ENCODE results near the gene LAIR2. TPM values are rescaled to one million over a fixed set of nuclear protein-coding genes. Genes with fewer than 3 reads are reported as not detected.

Gene LAIR2
- total and polyA plus RNA-seq, 10 of the 15 experiments (the other 5 are each of a cell fraction or from before 2014, with no cell fraction given) = not detected

GRCh38 chr19:54454781-54455675, 47.6 kb upstream of the LAIR2 start:
- no peak for DNase-seq (ENCODE audit: low read depth, low spot score)
- intact Hi-C loops (cut with micrococcal nuclease; ENCODE audit: unreplicated experiment) = no loop called here
- peaks cover 24% of the 10 kb centered on the region for H3K79me2 ChIP-seq (ENCODE audit: control insufficient read depth, insufficient read depth, low read length)
- H2AFZ ChIP-seq (ENCODE audit: control insufficient read depth, low read depth, low read length) = no peak overlapping the region
- CTCF ChIA-PET = no interaction called here
- RAD21 ChIA-PET (ENCODE audit: unreplicated experiment) = interaction anchor here (0.5 kb wide), 1 partner anchor 26 kb away, joined by 4 read pairs; no protein-coding TSS in a partner anchor
- no peak overlapping the region for H3K4me3 ChIP-seq
- H4K20me1 ChIP-seq (ENCODE audit: control insufficient read depth, insufficient read depth) = peaks cover 1% of the 10 kb centered on the region
- in situ Hi-C loops (cut with MboI) = no loop called here
- no peak for FAIRE-seq
- WGBS (ENCODE audit: insufficient coverage, insufficient replicate concordance, low lambda C conversion rate, missing lambda C conversion rate) = 95% methylated on average over 32 of the region's 33 CpGs
- H3K4me2 ChIP-seq (ENCODE audit: control insufficient read depth, insufficient read depth) = no peak overlapping the region
- TF ChIP-seq POLR2AphosphoS5 (IDR thresholded peaks at IDR 0.05; ENCODE audit: low read length) (peak; percentile 16; the same call in 1 of the 2 replicates), BMI1 (IDR thresholded peaks at IDR 0.05; ENCODE audit: borderline replicate concordance) (no peak), DPF2 (IDR thresholded peaks at IDR 0.05) (no peak), MEF2A (IDR thresholded peaks at IDR 0.05; ENCODE audit: insufficient read depth, low read depth, low read length) (no peak)
- no TSS peak for BruUV-seq (replicated peaks)
- POLR2A ChIA-PET = interaction anchor here (0.6 kb wide), 1 partner anchor 66 kb away, joined by 6 read pairs; no protein-coding TSS in a partner anchor
- SMC1A ChIA-PET (ENCODE audit: uncharacterized antibody, unreplicated experiment) = no interaction called here
- H3K9ac ChIP-seq (ENCODE audit: control insufficient read depth, insufficient read depth, low read length) = no peak overlapping the region
- peaks cover 26 to 68% of the 10 kb centered on the region in 2 experiments for H3K36me3 ChIP-seq (ENCODE audit: control insufficient read depth in 2 of 2, insufficient read depth in 2 of 2, low read length in 1 of 2)
- H3K4me1 ChIP-seq (ENCODE audit: control insufficient read depth, insufficient read depth, low read length) = no peaks in the 10 kb centered on the region
- ATAC-seq = no peak
- H3K9me3 ChIP-seq (replicated peaks; ENCODE audit: control insufficient read depth, insufficient read depth, low read length) = no peaks in the 10 kb centered on the region
- no peak overlapping the region for H3K27ac ChIP-seq (ENCODE audit: control insufficient read depth, insufficient read depth)
- no peaks in the 10 kb centered on the region for H3K27me3 ChIP-seq (replicated peaks in 1 of 2; ENCODE audit: control insufficient read depth in 2 of 2, insufficient read depth in 2 of 2, low read length in 1 of 2)

- ChIA-PET POLR2A (no interaction called here), SMC1A (ENCODE audit: uncharacterized antibody, unreplicated experiment) (no interaction called here), CTCF (no interaction called here), RAD21 (ENCODE audit: unreplicated experiment) (no interaction called here)
- peaks cover 25 to 73% of the 10 kb centered on the region in 2 experiments for H3K36me3 ChIP-seq (ENCODE audit: control insufficient read depth in 2 of 2, insufficient read depth in 2 of 2, low read length in 1 of 2)
- no peak for ATAC-seq
- no peaks in the 10 kb centered on the region for H3K4me1 ChIP-seq (ENCODE audit: control insufficient read depth, insufficient read depth, low read length)
- no peak for TF ChIP-seq EGR1 (IDR thresholded peaks at IDR 0.05; ENCODE audit: borderline replicate concordance in 1 of 2, low read depth in 2 of 2, low read length in 2 of 2)
- no peak for TF ChIP-seq MYC (IDR thresholded peaks at IDR 0.05; ENCODE audit: insufficient read depth, insufficient read length, insufficient replicate concordance, low read length, severe bottlenecking)
- peak; percentile 3; the same call in 1 of the 2 replicates for TF ChIP-seq POLR2A (IDR thresholded peaks at IDR 0.05; ENCODE audit: low read depth, low read length)
- TF ChIP-seq IRF3 (IDR thresholded peaks at IDR 0.05) = no peak
- TF ChIP-seq POLR2AphosphoS5 (IDR thresholded peaks at IDR 0.05; ENCODE audit: low read length) = peak; percentile 24; the same call in 1 of the 2 replicates
- no peak overlapping the region for H3K27ac ChIP-seq (ENCODE audit: control insufficient read depth, insufficient read depth)
- no peak overlapping the region for H3K9ac ChIP-seq (ENCODE audit: control insufficient read depth, insufficient read depth, low read length)
- 97% methylated on average over 37 of the region's 40 CpGs for WGBS (ENCODE audit: insufficient coverage, insufficient replicate concordance, low lambda C conversion rate, missing lambda C conversion rate)
- no peak overlapping the region for H3K4me2 ChIP-seq (ENCODE audit: control insufficient read depth, insufficient read depth)
- DNase-seq (ENCODE audit: low read depth, low spot score) = no peak
- H4K20me1 ChIP-seq (ENCODE audit: control insufficient read depth, insufficient read depth) = no peaks in the 10 kb centered on the region; the same call in 1 of the 2 replicates
- no peak overlapping the region for H2AFZ ChIP-seq (ENCODE audit: control insufficient read depth, low read depth, low read length)
- FAIRE-seq = no peak
- no peak overlapping the region for H3K4me3 ChIP-seq
- in situ Hi-C loops (cut with MboI) = no loop called here
- no peaks in the 10 kb centered on the region for H3K27me3 ChIP-seq (replicated peaks in 1 of 2; ENCODE audit: control insufficient read depth in 2 of 2, insufficient read depth in 2 of 2, low read length in 1 of 2)
- intact Hi-C loops (cut with micrococcal nuclease; ENCODE audit: unreplicated experiment) = no loop called here
- H3K79me2 ChIP-seq (ENCODE audit: control insufficient read depth, insufficient read depth, low read length) = peaks cover 15% of the 10 kb centered on the region
- BruUV-seq (replicated peaks) = TSS peak; percentile 3
- no peaks in the 10 kb centered on the region for H3K9me3 ChIP-seq (replicated peaks; ENCODE audit: control insufficient read depth, insufficient read depth, low read length)
Observed at GRCh38 chr19:54455786-54456422, 46.7 kb upstream of the LAIR2 start.
